GM21515 (cell line): Measurements from ENCODE around the gene CHPF.
A peak's percentile ranks its signal among the peaks of the same experiment; 100 is the strongest.

Source experiments
- ATAC-seq: cut with Tn5 transposase; IDR thresholded peaks from one replicate; pipeline ENCODE4 v1.9.1; 2021; ENCODE audit not compliant: unreplicated experiment

Gene CHPF

DNA sequence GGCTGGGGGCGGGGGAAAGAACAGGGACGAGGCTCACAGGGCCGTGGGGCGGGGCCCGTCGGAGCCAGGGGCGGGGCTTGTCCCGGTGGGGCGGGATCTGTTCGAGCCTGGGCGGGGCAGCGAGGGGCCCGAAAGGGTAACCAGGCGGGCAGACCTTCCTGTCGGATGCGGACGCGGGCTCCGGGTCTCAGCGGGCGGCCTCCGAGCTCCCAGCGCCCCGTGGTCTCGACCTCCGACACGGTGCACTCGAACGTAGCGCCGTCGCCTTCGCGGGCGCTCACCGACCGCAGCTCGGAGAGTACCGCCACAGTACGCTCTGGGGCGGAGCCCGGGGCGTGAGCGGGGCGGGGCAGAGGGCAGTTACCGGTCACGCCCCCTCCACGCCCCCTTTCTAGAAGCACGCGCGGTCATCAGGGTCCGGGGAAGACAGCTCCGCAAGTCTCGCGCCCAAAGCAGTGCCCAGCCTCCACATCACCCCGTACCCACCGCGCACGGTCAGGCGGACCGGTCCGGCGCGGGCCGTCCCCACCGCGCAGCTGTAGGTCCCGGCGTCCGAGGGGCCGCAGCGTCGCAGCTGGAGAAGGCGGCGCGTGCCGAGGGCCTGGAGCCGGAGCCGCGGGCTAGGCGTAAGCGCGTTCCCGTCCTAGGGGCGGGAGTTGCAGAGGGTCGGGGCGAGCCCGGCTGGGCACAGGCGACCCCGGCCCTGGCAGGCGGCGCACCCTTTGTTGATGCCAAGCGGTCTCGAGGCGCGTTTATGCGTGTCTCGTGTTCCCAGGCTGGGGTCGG is 9.0 kb upstream of the CHPF start:
- peak; percentile 95 for ATAC-seq

GRCh38 chr2:219551441-219552381 is 8.1 kb upstream of the CHPF start:
- ATAC-seq: peak; percentile 18

DNA sequence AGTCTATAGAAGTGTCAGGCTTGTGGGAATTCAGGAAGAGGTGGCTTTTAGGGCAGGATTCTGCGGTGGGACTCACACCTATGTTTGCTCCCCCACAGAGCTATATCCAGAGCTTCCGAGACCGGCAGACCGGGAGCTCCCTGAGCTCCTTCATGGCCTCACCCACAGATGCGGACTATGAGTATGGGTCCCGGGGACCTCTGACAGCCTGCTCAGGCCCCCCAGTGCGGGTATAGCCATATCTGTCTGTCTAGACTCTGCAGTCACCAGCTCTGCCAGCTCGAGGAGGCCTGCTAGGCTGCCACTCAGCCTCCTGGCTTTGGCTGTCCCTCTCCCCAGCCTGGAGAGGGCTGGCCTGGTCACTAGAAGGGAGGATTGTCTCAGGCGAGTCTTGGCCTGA is 6.0 kb upstream of the CHPF start:
- ATAC-seq: no peak

DNA sequence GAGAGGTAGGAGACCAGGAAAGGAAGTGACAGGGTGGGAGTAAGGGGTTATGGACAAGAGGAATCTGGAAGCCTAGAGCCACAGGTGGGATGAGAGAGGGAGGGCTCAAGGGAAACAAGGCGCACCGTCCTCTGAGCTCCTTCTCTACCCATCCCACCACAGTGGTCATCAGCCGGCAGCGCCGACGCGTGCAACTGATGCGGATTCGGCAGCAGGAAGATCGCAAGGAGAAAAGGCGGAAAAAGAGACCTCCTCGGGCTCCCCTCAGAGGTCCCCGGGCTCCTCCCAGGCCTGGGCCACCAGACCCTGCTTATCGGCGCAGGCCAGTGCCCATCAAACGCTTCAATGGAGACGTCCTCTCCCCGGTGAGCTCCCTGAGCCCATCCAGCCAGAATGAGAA is 5.4 kb upstream of the CHPF start:
- ATAC-seq: no peak

- ATAC-seq: no peak
These were observed 4.0 kb upstream of the CHPF start for GRCh38 chr2:219547621-219548020.

GRCh38 chr2:219545943-219546352 is 2.3 kb upstream of the CHPF start:
- ATAC-seq: no peak

- no peak for ATAC-seq
These were observed 1.8 kb upstream of the CHPF start for GRCh38 chr2:219545295-219545942.

DNA sequence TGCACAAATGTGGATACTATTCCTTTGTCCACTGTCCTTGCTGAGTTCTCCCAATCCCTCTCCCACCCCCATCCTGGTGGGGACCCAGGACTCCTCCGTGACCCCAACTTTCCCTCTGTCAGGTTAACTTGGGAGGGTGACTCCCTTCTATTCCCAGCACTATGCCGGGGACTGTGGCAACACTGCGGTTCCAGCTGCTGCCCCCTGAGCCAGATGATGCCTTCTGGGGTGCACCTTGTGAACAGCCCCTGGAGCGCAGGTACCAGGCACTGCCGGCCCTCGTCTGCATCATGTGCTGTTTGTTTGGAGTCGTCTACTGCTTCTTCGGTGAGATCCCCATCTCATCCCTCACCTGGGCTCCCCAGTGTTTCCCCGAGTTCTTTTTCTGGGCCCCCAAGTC is 958 bp upstream of the CHPF start:
- no peak for ATAC-seq

DNA sequence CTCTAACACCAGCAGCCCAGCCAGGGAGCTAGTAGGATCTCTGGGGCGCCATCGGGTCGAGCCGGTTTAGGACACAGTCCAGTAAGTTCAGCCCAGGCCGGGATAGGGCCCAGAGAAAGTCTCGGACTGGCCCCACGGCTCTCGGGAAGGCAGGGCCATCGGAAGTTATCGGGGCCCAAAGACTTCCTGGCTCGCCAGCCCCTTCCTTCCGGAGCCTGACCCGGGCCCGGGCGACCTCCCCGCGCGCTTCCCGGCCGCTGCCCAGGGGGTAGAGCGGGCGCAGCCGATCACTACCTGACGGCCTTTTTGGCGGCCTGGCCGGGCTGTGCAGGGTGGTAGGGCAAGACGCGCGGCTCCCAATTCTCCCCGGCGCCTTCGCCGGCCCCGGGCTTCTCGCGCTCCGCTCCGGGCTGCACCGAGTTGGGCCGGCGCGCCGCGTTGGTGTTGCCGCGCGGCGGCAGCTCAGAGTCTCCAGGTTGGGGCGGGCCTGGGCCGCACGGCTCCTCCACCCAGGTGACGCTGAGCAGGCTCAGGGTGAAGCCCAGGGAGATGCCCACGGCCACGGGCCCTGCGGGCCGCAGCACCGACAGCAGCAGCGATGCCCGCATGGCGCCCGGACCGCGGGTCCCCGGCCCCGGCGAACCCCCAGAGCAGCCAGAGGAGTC is 546 bp downstream of the CHPF start:
- ATAC-seq: peak; percentile 36

GRCh38 chr2:219541611-219542180 is 1.9 kb downstream of the CHPF start:
- peak; percentile 45 for ATAC-seq

DNA sequence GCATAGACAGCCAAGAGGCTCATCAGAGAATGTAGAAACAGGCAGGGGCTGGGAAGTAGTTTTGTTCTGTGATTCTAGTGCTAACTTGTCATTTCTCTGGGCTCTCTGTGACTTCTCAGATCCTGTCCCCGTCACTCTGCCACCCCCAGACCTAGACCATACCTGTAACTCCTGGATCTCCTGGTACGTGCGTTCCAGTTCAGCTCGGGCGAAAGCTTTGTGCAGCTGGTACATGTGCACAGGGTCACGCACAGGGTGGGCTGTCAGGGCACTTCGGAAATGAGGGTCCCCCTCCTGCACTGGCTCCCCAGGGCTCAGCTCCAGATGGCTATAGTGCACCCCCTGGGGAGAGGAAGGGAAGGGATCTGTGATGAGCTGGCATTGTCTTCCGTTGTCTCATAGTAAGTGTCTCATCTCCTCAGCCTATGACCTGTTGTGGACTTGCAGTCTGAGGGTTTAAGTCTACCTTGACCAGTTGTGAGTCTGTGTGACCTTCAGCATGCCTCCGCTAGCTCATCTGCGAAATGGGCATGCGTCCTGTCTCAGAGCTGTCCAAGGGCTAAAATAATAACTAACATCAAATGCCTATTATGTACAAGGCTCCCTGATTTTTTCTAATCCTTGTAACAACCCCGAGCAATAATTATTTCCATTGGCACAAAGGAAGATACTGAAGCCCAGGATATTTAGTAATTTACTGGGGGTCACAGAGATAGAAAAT is 2.7 kb downstream of the CHPF start:
- ATAC-seq: no peak

DNA sequence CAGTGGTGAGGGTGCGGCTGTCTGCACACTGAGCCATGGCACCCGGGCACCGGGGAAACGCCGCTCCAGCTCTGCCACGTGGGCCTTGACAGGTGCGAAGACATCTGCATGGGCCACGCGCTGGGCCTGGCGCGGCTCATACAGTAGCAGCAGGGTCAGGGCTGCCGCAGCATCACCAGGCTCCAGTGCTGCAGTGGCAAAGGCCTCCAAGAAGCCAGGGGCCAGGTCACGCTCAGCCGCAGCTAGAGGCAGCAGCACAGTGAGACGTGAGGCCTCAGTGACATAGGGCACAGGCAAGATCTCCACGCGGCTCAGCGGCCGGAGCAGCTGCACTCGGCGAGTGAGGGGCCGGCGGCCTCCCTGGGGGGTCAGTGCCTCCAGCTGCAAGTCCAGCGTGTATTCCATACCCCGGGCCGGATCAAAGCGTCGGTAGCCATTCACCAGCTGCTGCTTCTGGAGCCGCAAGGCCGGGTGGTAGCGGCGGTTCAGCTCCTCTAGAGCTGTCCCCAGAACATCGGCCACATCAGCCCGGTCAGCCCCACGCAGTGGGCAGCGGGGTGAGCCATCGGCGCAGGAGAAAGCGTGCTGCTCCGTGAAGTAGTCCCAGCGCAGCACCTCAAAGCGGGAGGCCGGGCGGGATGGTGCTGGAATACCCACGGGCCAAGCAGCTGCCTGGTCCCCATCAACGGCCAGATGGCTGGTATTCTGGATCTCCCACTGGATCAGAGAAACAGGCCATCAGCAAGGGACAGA is 3.5 kb downstream of the CHPF start:
- ATAC-seq: no peak

DNA sequence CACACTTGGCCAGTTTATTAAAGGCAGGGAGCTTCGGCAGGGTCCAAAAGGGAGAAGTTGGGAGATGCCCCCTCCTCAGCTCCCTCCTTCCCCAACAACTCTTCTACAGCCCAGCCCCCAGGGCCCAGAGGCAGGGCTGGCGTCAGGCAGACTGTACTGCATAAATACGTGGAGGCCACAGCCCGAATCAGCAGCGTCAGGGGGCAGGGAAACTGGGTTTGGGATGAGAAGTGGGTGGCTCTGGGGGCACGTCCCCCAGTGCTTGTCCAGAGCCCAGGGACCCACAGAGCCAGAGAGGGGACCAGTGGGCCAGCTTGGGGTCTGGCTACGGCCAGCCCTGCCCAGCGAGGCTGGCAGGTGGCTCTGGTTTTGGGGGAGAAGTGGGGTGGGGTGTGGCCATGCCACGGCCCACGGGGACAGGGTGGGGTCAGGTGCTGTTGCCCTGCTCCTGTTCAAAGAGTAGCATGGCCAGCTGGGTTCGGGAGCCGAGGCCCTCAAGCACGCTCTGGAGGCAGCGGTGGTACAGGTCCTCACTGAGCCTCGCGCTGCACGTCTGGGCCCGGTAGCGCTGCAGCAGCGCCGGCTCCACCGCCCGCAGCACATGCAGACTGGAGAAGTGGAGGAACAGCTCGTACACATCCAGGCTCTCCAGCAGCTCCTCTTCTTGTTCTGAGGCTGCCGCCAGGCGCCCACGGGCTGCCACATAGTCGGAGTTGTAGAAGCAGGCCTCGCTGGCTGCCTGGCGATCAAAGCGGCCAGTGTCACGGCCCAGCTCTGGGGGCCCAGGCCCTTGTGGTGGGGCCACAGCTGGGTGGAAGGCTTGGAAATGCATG is 4.4 kb downstream of the CHPF start:
- ATAC-seq: no peak

DNA sequence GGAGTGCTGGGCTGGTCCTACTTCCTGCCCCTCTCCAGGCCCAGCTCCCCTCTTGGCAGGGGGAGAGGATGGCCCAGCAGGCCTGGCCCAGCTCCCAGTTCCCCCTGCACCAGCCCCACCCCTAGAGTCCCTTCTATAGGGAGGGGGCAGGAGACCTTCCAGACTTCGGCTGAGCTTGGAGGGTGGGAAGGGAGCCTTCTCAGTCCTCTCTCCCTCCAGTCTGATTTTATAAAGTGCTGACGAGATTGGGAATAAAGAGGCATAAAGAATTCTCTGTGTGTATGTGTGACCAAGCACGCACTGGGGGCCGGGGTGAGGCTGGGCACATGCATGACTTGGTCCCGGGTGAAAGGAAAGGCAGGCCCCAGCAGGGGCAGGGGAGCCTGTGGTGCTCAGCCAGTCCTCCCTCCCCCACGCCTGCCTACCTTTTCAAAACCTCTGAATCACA is 5.1 kb downstream of the CHPF start:
- ATAC-seq: no peak

GRCh38 chr2:219537657-219538488 is 5.7 kb downstream of the CHPF start:
- ATAC-seq: no peak

DNA sequence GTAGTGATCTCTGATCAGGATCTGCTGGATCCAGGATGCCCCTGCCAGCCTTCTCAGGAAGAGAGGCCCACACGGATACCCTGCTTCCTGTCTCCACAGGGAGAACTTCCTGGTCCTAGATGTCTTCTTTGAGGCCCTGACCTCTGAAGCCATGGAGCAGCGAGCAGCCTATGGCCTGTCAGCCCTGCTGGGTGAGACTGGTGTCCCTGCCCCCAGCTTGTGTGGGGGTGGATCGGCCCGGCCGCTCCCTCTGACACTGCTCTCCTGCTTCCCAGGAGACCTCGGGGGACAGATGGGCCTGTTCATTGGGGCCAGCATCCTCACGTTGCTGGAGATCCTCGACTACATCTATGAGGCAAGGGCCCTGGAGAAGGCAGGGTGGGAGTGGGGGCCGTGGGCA is 6.6 kb downstream of the CHPF start:
- ATAC-seq: no peak

DNA sequence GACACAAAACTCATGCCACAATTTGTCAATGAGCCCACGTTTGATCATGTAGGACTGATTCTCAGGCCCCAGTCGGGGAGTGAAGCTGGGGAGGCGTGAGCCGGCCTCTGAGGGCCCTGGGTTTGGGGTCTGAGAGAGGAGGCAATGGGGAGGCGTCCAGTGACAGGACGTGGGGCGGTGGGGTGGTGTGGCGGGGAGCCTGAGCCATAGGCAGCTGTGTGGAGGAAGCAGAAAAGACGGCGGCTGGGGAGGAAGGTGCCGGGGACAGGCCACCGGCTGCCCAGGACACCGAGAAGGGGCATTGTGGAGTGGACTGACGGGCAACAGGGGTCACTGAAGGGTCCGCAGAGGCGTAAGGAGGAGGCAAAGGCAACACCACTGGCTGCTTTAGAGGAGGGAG is 7.2 kb downstream of the CHPF start:
- ATAC-seq: no peak
